K562 (cell line): ENCODE measurements around the gene C6orf58. TPM values are rescaled to one million over a fixed set of nuclear protein-coding genes. Genes with fewer than 3 reads are reported as not detected.

ENCODE experiments used
- ATAC-seq: fragments of 200-7000 bp; cut with Tn5 transposase; 3 replicates; pipeline ENCODE4 v1.9.1; 2020; ENCODE audit warnings: moderate library complexity
- BruUV-seq: library from RNA; stranded (reverse); fragments of 400-500 nt; replicated peaks from 2 replicates; lab custom pipeline; 2021; lab: Mats Ljungman, UMichigan
- CTCF ChIA-PET: fragments of 300-600 bp; formaldehyde crosslinking; extraction: SDS; loops from one replicate; lab custom pipeline; 2021; ENCODE audit warnings: low intra/inter-chr PET ratio; lab: Yijun Ruan, JAX
- POLR2A ChIA-PET: fragments of 300-600, 350-650 bp; sonication (Branson Sonifier 250); formaldehyde crosslinking; extraction: SDS; loops from one replicate; lab custom pipeline; 2021; ENCODE audit warnings: antibody characterized with exemption, inconsistent platforms; lab: Yijun Ruan, JAX
- DNase-seq, 4 experiments: peaks; one replicate each; pipeline versions ENCODE4 v3.0.0 to v3.0.0-alpha.2; 2011 to 2018; ENCODE audit warnings: low spot score in 3 of 4, mixed read lengths in 3 of 4; ENCODE audit errors: extremely low read depth in 1 of 4
- FAIRE-seq: peaks from 2 replicates; lab custom pipeline; 2011; peaks lifted over from hg19 to GRCh38; lab: Jason Lieb, UNC
- H2AFZ ChIP-seq: 2 replicates; pipeline ENCODE4 v1.6.0; 2011; ENCODE audit warnings: low read depth, low read length, control low read depth, inconsistent platforms
- H3K27ac ChIP-seq: fragments of 200-600 bp; 3 replicates; pipeline ENCODE4 v1.8.0; 2011; ENCODE audit warnings: low read depth, mild to moderate bottlenecking, control low read depth, inconsistent platforms, low read length, moderate library complexity, mixed read lengths; ENCODE audit errors: extremely low read depth
- H3K27me3 ChIP-seq, 2 experiments: fragments of 300-600 bp in 1 of 2; 2 replicates in 1 of 2; 3 replicates in 1 of 2; pipeline versions ENCODE4 v1.6.0 to v1.8.0; 2011; ENCODE audit warnings: inconsistent platforms in 2 of 2, low read length in 2 of 2, mild to moderate bottlenecking in 1 of 2, mixed read lengths in 1 of 2, moderate library complexity in 1 of 2; ENCODE audit not compliant: control insufficient read depth in 2 of 2, insufficient read depth in 2 of 2
- H3K36me3 ChIP-seq: fragments of 300-600 bp; 3 replicates; pipeline ENCODE4 v1.8.0; 2011; ENCODE audit warnings: mild to moderate bottlenecking, low read length, inconsistent platforms; ENCODE audit not compliant: control insufficient read depth, insufficient read depth
- H3K4me1 ChIP-seq, 2 experiments: fragments of 200-600 bp in 1 of 2; replicated peaks in 1 of 2; 2 replicates in 1 of 2; 3 replicates in 1 of 2; pipeline versions ENCODE4 v1.5.1 to v1.8.0; 2011; ENCODE audit warnings: inconsistent platforms in 2 of 2, low read length in 2 of 2, mild to moderate bottlenecking in 1 of 2, mixed read lengths in 1 of 2, moderate library complexity in 1 of 2; ENCODE audit not compliant: control insufficient read depth in 2 of 2, insufficient read depth in 2 of 2
- H3K4me2 ChIP-seq: 2 replicates; pipeline ENCODE4 v1.6.1; 2011; ENCODE audit warnings: low read length, control low read depth, inconsistent platforms, mixed read lengths; ENCODE audit not compliant: insufficient read depth
- H3K4me3 ChIP-seq: fragments of 200-600 bp; sonication (generic), shearing (Covaris generic); 2 replicates; pipeline ENCODE4 v1.5.1; 2016; ENCODE audit warnings: control low read depth, inconsistent platforms
- H3K79me2 ChIP-seq: fragments of 200-600 bp; 3 replicates; pipeline ENCODE4 v1.8.0; 2011; ENCODE audit warnings: low read length, inconsistent platforms; ENCODE audit not compliant: control insufficient read depth, insufficient read depth
- H3K9ac ChIP-seq, 2 experiments: 2 replicates each; pipeline versions ENCODE4 v1.6.0 to v1.6.1; 2011; ENCODE audit warnings: low read depth in 2 of 2, low read length in 2 of 2, control low read depth in 1 of 2, inconsistent platforms in 1 of 2, mild to moderate bottlenecking in 1 of 2, mixed read lengths in 1 of 2; ENCODE audit not compliant: insufficient read depth in 1 of 2
- H3K9me1 ChIP-seq: one replicate; pipeline ENCODE4 v1.6.0; 2011; ENCODE audit warnings: inconsistent platforms, mild to moderate bottlenecking, low read length, moderate library complexity; ENCODE audit not compliant: control insufficient read depth, insufficient read depth
- H3K9me3 ChIP-seq: replicated peaks from 2 replicates; pipeline ENCODE4 v1.5.1; 2011; ENCODE audit warnings: low read depth, low read length, inconsistent platforms; ENCODE audit not compliant: control insufficient read depth, insufficient read depth
- H4K20me1 ChIP-seq: replicated peaks from 2 replicates; pipeline ENCODE4 v1.6.1; 2011; ENCODE audit warnings: low read length, inconsistent platforms, mixed read lengths; ENCODE audit not compliant: control insufficient read depth, insufficient read depth
- ASH1L ChIP-seq: fragments of 450-650 bp; IDR thresholded peaks from 2 replicates; pipeline ENCODE4 v1.6.1; 2018; ENCODE audit warnings: borderline replicate concordance, mild to moderate bottlenecking, low read depth; ENCODE audit not compliant: partially characterized antibody
- CTCF ChIP-seq, 3 experiments: IDR thresholded peaks in 2 of 3; conservative IDR thresholded peaks in 1 of 3; 2 replicates each; pipeline ENCODE4 v1.5.1; 2011 to 2012; ENCODE audit warnings: low read length in 3 of 3, mild to moderate bottlenecking in 3 of 3, control low read depth in 2 of 3, improper control_type of control experiment in 1 of 3, inconsistent platforms in 1 of 3, low read depth in 1 of 3, mixed read lengths in 1 of 3, moderate library complexity in 1 of 3; ENCODE audit not compliant: insufficient read depth in 2 of 3
- E2F8 ChIP-seq: fragments of 450-650 bp; IDR thresholded peaks from 2 replicates; pipeline ENCODE4 v1.7.1; 2018; ENCODE audit warnings: mild to moderate bottlenecking, low read depth; ENCODE audit not compliant: partially characterized antibody
- FOXM1 ChIP-seq, 2 experiments: fragments of 450-650 bp in 1 of 2; sonication (generic) in 1 of 2; formaldehyde crosslinking in 1 of 2; IDR thresholded peaks; 2 replicates each; pipeline versions ENCODE4 v1.6.1 to v1.9.0; 2017 to 2022; ENCODE audit warnings: low read depth in 2 of 2, mild to moderate bottlenecking in 2 of 2, missing genetic modification reagents in 1 of 2, moderate library complexity in 1 of 2
- NCOA6 ChIP-seq: fragments of 450-650 bp; IDR thresholded peaks from 2 replicates; pipeline ENCODE4 v1.6.1; 2017; ENCODE audit warnings: mild to moderate bottlenecking
- RBM34 ChIP-seq: fragments of 200-400 bp; formaldehyde crosslinking; IDR thresholded peaks from 2 replicates; pipeline ENCODE4 v1.6.1; 2018; ENCODE audit warnings: low read length, borderline replicate concordance; ENCODE audit not compliant: insufficient read depth
- WGBS: fragments of 100-300 bp; shearing (Covaris generic); methylation state at CpG from one replicate; pipeline ENCODE4 v1.1.6; 2016; ENCODE audit warnings: low coverage, mixed read lengths; ENCODE audit not compliant: insufficient coverage; ENCODE audit errors: missing lambda C conversion rate; 5-methylcytosine and 5-hydroxymethylcytosine counted together
- in situ Hi-C: fragments of 300-500 bp; cut with MboI; formaldehyde crosslinking; loops from 4 replicates; pipeline ENCODE4 v1.15.0; 2018; ENCODE audit warnings: inconsistent platforms, mixed read lengths
- intact Hi-C: fragments of 100-400 bp; cut with micrococcal nuclease; formaldehyde crosslinking; loops from 2 replicates; pipeline ENCODE4 v1.14.2; 2022
- polyA plus RNA-seq, 8 experiments: library from polyadenylated mRNA; depleted of rRNA in 4 of 8; stranded (reverse) in 5 of 8; unstranded in 3 of 8; fragments of >200 nt; fragmentation: Nextera tagmentation in 2 of 8; fragmentation: Illumina TruSeq in 1 of 8; extraction: Ambion mirVana in 2 of 8; extraction: Trizol in 1 of 8; gene quantifications; 2 replicates each; pipeline versions ENCODE4 v1.2.1 to v1.2.3, GENCODE V29; 2011 to 2014; ENCODE audit warnings: inconsistent platforms in 1 of 8, missing spikeins in 1 of 8
- total RNA-seq, 7 experiments: library from RNA; depleted of rRNA in 6 of 7; stranded (reverse); fragments of >200 nt in 6 of 7; fragmentation: Illumina TruSeq in 2 of 7; extraction: Trizol in 2 of 7; gene quantifications; 2 replicates each; pipeline versions ENCODE4 v1.2.1 to v1.2.3, GENCODE V29; 2011 to 2021; ENCODE audit warnings: low replicate concordance in 1 of 7
- TF ChIP-seq, protein P1 (sequence below), 2 experiments: fragments of 450-650 bp; formaldehyde crosslinking in 1 of 2; IDR thresholded peaks; 2 replicates each; pipeline versions ENCODE4 v1.4.0 to v1.6.1; 2014 to 2020; ENCODE audit warnings: mild to moderate bottlenecking in 2 of 2, borderline replicate concordance in 1 of 2, low read depth in 1 of 2

Gene C6orf58
- total and polyA plus RNA-seq, 9 of the 15 experiments (the other 6 are each of a cell fraction or from before 2014, with no cell fraction given), result 0.04 TPM; not detected in 8

DNA sequence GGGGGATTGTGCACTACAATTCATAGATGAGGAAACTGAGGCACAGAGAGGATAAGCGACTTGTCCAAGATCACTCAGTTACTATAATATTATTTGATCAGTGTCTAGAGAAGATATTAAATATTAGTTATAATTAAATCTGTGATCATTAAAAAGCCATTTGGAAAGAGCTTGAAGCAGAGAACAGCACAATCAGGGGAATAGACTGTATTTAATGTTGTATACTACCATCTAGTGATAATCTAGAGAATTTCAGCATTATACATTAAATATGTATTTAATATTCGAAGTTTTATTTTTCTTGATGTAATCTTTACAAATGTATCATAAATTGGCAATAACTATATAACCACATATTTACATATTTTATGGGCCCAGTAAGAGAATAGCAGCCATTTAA lies 37.7 kb upstream of the C6orf58 start:
- CTCF ChIA-PET, result interaction anchor here (0.6 to 1.3 kb wide), 3 partner anchors 74 to 237 kb away, joined by 3 to 8 read pairs (median 4); no protein-coding TSS in a partner anchor
- 0% methylated on average over 2 of the region's 2 CpGs for WGBS
- intact Hi-C loops, result loop anchor here (2.0 to 5.0 kb wide), 3 partner anchors 74 to 352 kb away; no protein-coding TSS in a partner anchor
- POLR2A ChIA-PET, result no interaction called here
- no peak for FAIRE-seq
- H3K9me3 ChIP-seq, result no peaks in the 10 kb centered on the region
- H3K9me1 ChIP-seq, result no peaks in the 10 kb centered on the region
- H2AFZ ChIP-seq, result no peak overlapping the region
- no TSS peak for BruUV-seq
- no peaks in the 10 kb centered on the region for H3K27me3 ChIP-seq
- H3K79me2 ChIP-seq, result no peaks in the 10 kb centered on the region
- no peak overlapping the region for H3K27ac ChIP-seq
- no peaks in the 10 kb centered on the region for H4K20me1 ChIP-seq
- H3K4me2 ChIP-seq, result no peak overlapping the region
- 0 out of 3 replicates have a peak, but pooled peaks have one; percentile 47 for ATAC-seq
- in situ Hi-C loops, result no loop called here
- H3K9ac ChIP-seq, result no peak overlapping the region
- no peak overlapping the region for H3K4me3 ChIP-seq
- H3K36me3 ChIP-seq, result no peaks in the 10 kb centered on the region
- H3K4me1 ChIP-seq, result no peaks in the 10 kb centered on the region
- DNase-seq, result peak in 1 of 4 experiments; percentile 16
- TF ChIP-seq FOXM1 (IDR thresholded peaks at IDR 0.05; ENCODE audit: low read depth), result no peak
- TF ChIP-seq FOXM1 (CRISPR knock-in tag; IDR thresholded peaks at IDR 0.05; ENCODE audit: low read depth), result no peak
- TF ChIP-seq, protein P1, sequence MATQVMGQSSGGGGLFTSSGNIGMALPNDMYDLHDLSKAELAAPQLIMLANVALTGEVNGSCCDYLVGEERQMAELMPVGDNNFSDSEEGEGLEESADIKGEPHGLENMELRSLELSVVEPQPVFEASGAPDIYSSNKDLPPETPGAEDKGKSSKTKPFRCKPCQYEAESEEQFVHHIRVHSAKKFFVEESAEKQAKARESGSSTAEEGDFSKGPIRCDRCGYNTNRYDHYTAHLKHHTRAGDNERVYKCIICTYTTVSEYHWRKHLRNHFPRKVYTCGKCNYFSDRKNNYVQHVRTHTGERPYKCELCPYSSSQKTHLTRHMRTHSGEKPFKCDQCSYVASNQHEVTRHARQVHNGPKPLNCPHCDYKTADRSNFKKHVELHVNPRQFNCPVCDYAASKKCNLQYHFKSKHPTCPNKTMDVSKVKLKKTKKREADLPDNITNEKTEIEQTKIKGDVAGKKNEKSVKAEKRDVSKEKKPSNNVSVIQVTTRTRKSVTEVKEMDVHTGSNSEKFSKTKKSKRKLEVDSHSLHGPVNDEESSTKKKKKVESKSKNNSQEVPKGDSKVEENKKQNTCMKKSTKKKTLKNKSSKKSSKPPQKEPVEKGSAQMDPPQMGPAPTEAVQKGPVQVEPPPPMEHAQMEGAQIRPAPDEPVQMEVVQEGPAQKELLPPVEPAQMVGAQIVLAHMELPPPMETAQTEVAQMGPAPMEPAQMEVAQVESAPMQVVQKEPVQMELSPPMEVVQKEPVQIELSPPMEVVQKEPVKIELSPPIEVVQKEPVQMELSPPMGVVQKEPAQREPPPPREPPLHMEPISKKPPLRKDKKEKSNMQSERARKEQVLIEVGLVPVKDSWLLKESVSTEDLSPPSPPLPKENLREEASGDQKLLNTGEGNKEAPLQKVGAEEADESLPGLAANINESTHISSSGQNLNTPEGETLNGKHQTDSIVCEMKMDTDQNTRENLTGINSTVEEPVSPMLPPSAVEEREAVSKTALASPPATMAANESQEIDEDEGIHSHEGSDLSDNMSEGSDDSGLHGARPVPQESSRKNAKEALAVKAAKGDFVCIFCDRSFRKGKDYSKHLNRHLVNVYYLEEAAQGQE (IDR thresholded peaks at IDR 0.05; ENCODE audit: borderline replicate concordance), result peak; percentile 14; the same call in 1 of the 2 replicates
- TF ChIP-seq, protein P1 (CRISPR knock-in tag; IDR thresholded peaks at IDR 0.05; ENCODE audit: low read depth), result no peak
- no peak for TF ChIP-seq NCOA6
- no peak for TF ChIP-seq E2F8
- TF ChIP-seq RBM34, result no peak
- TF ChIP-seq CTCF (IDR thresholded peaks at IDR 0.05 in 2 of 3, conservative IDR thresholded peaks at IDR 0.05 in 1 of 3; ENCODE audit: insufficient read depth in 2 of 3, low read depth in 1 of 3, low read length in 3 of 3), result peak in 1 of 3 experiments; percentile 43; a peak in 2 of 6 replicates
- no peak for TF ChIP-seq ASH1L
